Stomach (tissue), 4 donors: ENCODE measurements around the gene CLIP2.

Experiments
- EP300 ChIP-seq: sonication (generic); formaldehyde crosslinking; IDR thresholded peaks from one replicate; pipeline ENCODE4 v1.6.1; 2017; ENCODE audit warnings: antibody characterized with exemption
- POLR2A ChIP-seq, 4 donors: fragments of 450-650 bp; IDR thresholded peaks; one replicate each; pipeline ENCODE4 v1.6.1; 2016; ENCODE audit warnings: antibody characterized with exemption in 4 of 4, control low read depth in 2 of 4, mild to moderate bottlenecking in 1 of 4, moderate library complexity in 1 of 4
- POLR2AphosphoS5 ChIP-seq, 3 donors: sonication (generic); formaldehyde crosslinking; IDR thresholded peaks; one replicate each; pipeline ENCODE4 v1.6.1; 2016; ENCODE audit warnings: antibody characterized with exemption in 3 of 3
- TF ChIP-seq, protein P1 (sequence below), 7 experiments: fragments of 450-650 bp in 4 of 7; fragments of 200-600 bp in 3 of 7; sonication (generic) in 3 of 7; IDR thresholded peaks; one replicate each; pipeline ENCODE4 v1.5.1; 2016 to 2019; ENCODE audit warnings: antibody characterized with exemption in 7 of 7, control low read depth in 2 of 7, mild to moderate bottlenecking in 1 of 7

DNA sequence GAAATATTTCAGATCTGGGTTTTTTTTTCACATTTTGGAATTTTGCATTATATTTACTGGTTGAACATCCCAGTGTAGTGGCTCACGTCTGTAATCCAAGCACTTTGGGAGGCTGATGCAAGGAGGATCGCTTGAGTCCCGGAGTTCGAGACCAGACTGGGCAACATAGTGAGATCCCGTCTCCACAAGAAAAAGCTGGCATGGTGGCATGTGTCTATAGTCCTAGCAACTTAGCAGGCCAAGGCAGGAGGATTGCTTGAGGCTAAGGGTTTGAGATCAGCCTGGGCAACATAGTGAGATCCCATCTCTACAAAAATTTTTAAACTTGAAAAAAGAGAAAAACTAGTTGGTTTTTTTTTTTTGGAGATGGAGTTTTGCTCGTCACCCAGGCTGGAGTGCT lies 41.1 kb upstream of the CLIP2 start:
- TF ChIP-seq, protein P1, sequence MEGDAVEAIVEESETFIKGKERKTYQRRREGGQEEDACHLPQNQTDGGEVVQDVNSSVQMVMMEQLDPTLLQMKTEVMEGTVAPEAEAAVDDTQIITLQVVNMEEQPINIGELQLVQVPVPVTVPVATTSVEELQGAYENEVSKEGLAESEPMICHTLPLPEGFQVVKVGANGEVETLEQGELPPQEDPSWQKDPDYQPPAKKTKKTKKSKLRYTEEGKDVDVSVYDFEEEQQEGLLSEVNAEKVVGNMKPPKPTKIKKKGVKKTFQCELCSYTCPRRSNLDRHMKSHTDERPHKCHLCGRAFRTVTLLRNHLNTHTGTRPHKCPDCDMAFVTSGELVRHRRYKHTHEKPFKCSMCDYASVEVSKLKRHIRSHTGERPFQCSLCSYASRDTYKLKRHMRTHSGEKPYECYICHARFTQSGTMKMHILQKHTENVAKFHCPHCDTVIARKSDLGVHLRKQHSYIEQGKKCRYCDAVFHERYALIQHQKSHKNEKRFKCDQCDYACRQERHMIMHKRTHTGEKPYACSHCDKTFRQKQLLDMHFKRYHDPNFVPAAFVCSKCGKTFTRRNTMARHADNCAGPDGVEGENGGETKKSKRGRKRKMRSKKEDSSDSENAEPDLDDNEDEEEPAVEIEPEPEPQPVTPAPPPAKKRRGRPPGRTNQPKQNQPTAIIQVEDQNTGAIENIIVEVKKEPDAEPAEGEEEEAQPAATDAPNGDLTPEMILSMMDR (IDR thresholded peaks at IDR 0.05), result no peak
- TF ChIP-seq POLR2A (IDR thresholded peaks at IDR 0.05) (no peak), EP300 (no peak), POLR2AphosphoS5 (IDR thresholded peaks at IDR 0.05) (no peak)
